Right cardiac atrium (tissue), 5 donors: ENCODE measurements around the gene TRIM22. TPM values are rescaled to one million over a fixed set of nuclear protein-coding genes. Genes with fewer than 3 reads are reported as not detected.
"Not testable (repeated sequence)": the region's sequence is repeated elsewhere in the genome, so short reads cannot be mapped to it uniquely, and the experiment has no call there.

ENCODE experiments used
- ATAC-seq, 2 donors: fragments of 200-7000 bp; cut with Tn5 transposase; one replicate each; pipeline versions ENCODE4 v1.8.0 to v1.9.1; 2020; ENCODE audit warnings: moderate library complexity in 2 of 2, mild to moderate bottlenecking in 1 of 2
- DNase-seq, 3 donors: peaks; one replicate each; pipeline ENCODE4 v3.0.0-alpha.2; 2020
- H3K27ac ChIP-seq: one replicate; pipeline ENCODE4 v1.5.1; 2013; ENCODE audit warnings: mild to moderate bottlenecking, low read length, control low read depth, moderate library complexity
- H3K27me3 ChIP-seq: one replicate; pipeline ENCODE4 v1.6.1; 2013; ENCODE audit not compliant: control insufficient read depth, insufficient read depth
- H3K4me1 ChIP-seq: one replicate; pipeline ENCODE4 v1.6.1; 2013; ENCODE audit warnings: low read length; ENCODE audit not compliant: control insufficient read depth, insufficient read depth
- H3K4me3 ChIP-seq: one replicate; pipeline ENCODE4 v1.5.1; 2013; ENCODE audit warnings: low read length, control low read depth
- H3K9me3 ChIP-seq: one replicate; pipeline ENCODE4 v1.6.1; 2013; ENCODE audit warnings: low read length; ENCODE audit not compliant: control insufficient read depth
- WGBS: extraction: QIAGEN DNeasy Blood & Tissue Kit; methylation state at CpG from one replicate; pipeline ENCODE4 v1.1.7; 2013; 5-methylcytosine and 5-hydroxymethylcytosine counted together
- intact Hi-C, 4 donors: fragments of 100-400 bp; cut with DNase I; formaldehyde crosslinking; loops; one replicate each; pipeline versions ENCODE4 v1.11.0 to v1.14.0; 2022 to 2023
- polyA plus RNA-seq: library from polyadenylated mRNA; stranded (reverse); fragments of 200-250 nt; gene quantifications from one replicate; pipeline ENCODE4 v1.2.3, GENCODE V29; 2013
- total RNA-seq, 4 donors: library from RNA; stranded (reverse); fragmentation: NEBNext Ultra II Directional; extraction: Animal tissue kit (Norgen Biotek cat#: 25700); gene quantifications; one replicate each; pipeline ENCODE4 v1.2.1, GENCODE V29; 2021
- donor health status: healthy with polysubstance abuse.
- donor health status: DM: no; HTN: yes; CAD: no.
- donor health status: DM: no; HTN: no; CAD: no.
- donor health status: DM: no; HTN: yes; CAD: no; lungs with severe emphysema.
- donor health status: DM: yes; HTN: yes; CAD: no.

The TRIM22 gene
- total and polyA plus RNA-seq, 5 donors: 14.4 to 24.2 (median 24.1) TPM

- Histone ChIP-seq H3K4me1 (no peaks in the 10 kb centered on the region), H3K27ac (no peak overlapping the region), H3K27me3 (no peaks in the 10 kb centered on the region), H3K4me3 (no peak overlapping the region), H3K9me3 (no peaks in the 10 kb centered on the region)
- DNase-seq (no peak), ATAC-seq (no peak)
- intact Hi-C loops: no loop called here
Measured at GRCh38 chr11:5671831-5672230, 17.8 kb upstream of the TRIM22 start.

- no peak for DNase-seq
- Histone ChIP-seq H3K27ac (no peak overlapping the region), H3K4me1 (no peaks in the 10 kb centered on the region), H3K4me3 (no peak overlapping the region), H3K27me3 (no peaks in the 10 kb centered on the region), H3K9me3 (no peaks in the 10 kb centered on the region)
- intact Hi-C loops: no loop called here
- 93% methylated on average over 4 of the region's 4 CpGs for WGBS
- peak in 1 of 2 donors; percentile 16 for ATAC-seq
Measured at GRCh38 chr11:5674391-5674790, 15.2 kb upstream of the TRIM22 start.

GRCh38 chr11:5679811-5680210, 9.8 kb upstream of the TRIM22 start:
- no peak overlapping the region for H3K27ac ChIP-seq
- ATAC-seq (no peak), DNase-seq (no peak)
- no peak overlapping the region for H3K4me3 ChIP-seq
- no peaks in the 10 kb centered on the region for H3K27me3 ChIP-seq
- no peaks in the 10 kb centered on the region for H3K9me3 ChIP-seq
- 97% methylated on average over 7 of the region's 7 CpGs for whole genome bisulfite sequencing
- intact Hi-C loops: no loop called here
- no peaks in the 10 kb centered on the region for H3K4me1 ChIP-seq

- H3K4me3 ChIP-seq, H3K27ac ChIP-seq, intact Hi-C loops, H3K9me3 ChIP-seq, H3K4me1 ChIP-seq, ATAC-seq, H3K27me3 ChIP-seq: not testable (repeated sequence)
- WGBS: 87% methylated on average over 33 of the region's 33 CpGs
- DNase-seq: peak in 1 of 3 donors; percentile 58
Measured at GRCh38 chr11:5682890-5683441, 6.6 kb upstream of the TRIM22 start.

- ATAC-seq, intact Hi-C loops, H3K4me3 ChIP-seq, H3K27ac ChIP-seq, H3K27me3 ChIP-seq, H3K4me1 ChIP-seq, H3K9me3 ChIP-seq, DNase-seq: not testable (repeated sequence)
- WGBS: 79% methylated on average over 7 of the region's 7 CpGs
Measured at GRCh38 chr11:5683620-5684019, 6.0 kb upstream of the TRIM22 start.

- Histone ChIP-seq H3K4me1 (no peaks in the 10 kb centered on the region), H3K4me3 (peak overlapping the region; percentile 92), H3K27me3 (no peaks in the 10 kb centered on the region), H3K9me3 (no peaks in the 10 kb centered on the region), H3K27ac (peak overlapping the region; percentile 99)
- ATAC-seq: no peak
- DNase-seq: no peak
- WGBS: 42% methylated on average over 6 of the region's 8 CpGs
- intact Hi-C loops: no loop called here
Measured at GRCh38 chr11:5684036-5684645, 5.4 kb upstream of the TRIM22 start.

- ATAC-seq (peak; percentile 99), DNase-seq (peak; percentile 87 to 93 (median 90))
- WGBS: 2% methylated on average over 13 of the region's 13 CpGs
- Histone ChIP-seq H3K27me3 (no peaks in the 10 kb centered on the region), H3K4me1 (no peaks in the 10 kb centered on the region), H3K27ac (peak within 1 kb of the TSS; percentile 99), H3K4me3 (peak within 1 kb of the TSS; percentile 92), H3K9me3 (no peaks in the 10 kb centered on the region)
- intact Hi-C loops: no loop called here
Measured at GRCh38 chr11:5684646-5685362, 4.8 kb upstream of the TRIM22 start, which contains the start of gene TRIM5. TRIM5 (minus strand) TSS chr11:5685074; CDS start chr11:5680177, 4,897 bp downstream.

- Histone ChIP-seq H3K27ac (no peak overlapping the region), H3K4me3 (no peak overlapping the region), H3K4me1 (no peaks in the 10 kb centered on the region), H3K9me3 (no peaks in the 10 kb centered on the region), H3K27me3 (no peaks in the 10 kb centered on the region)
- DNase-seq: no peak
- intact Hi-C loops: no loop called here
- WGBS: 97% methylated on average over 4 of the region's 4 CpGs
- no peak for ATAC-seq
Measured at GRCh38 chr11:5686426-5686825, 3.2 kb upstream of the TRIM22 start.

GRCh38 chr11:5688482-5688881, 1.1 kb upstream of the TRIM22 start:
- Histone ChIP-seq H3K27ac (peak overlapping the region; percentile 71), H3K4me3 (no peak overlapping the region), H3K9me3 (no peaks in the 10 kb centered on the region), H3K4me1 (no peaks in the 10 kb centered on the region), H3K27me3 (no peaks in the 10 kb centered on the region)
- DNase-seq: peak in 1 of 3 donors; percentile 30
- no peak for ATAC-seq
- 94% methylated on average over 1 of the region's 1 CpG for WGBS
- intact Hi-C loops: no loop called here

GRCh38 chr11:5690216-5690615, 626 bp downstream of the TRIM22 start:
- Histone ChIP-seq H3K4me3 (peak overlapping the region; percentile 83), H3K9me3 (no peaks in the 10 kb centered on the region), H3K4me1 (no peaks in the 10 kb centered on the region), H3K27me3 (no peaks in the 10 kb centered on the region), H3K27ac (peak overlapping the region; percentile 99)
- WGBS: 16% methylated on average over 5 of the region's 5 CpGs
- ATAC-seq (peak; percentile 85 to 86), DNase-seq (peak in 1 of 3 donors; percentile 47)
- intact Hi-C loops: no loop called here

- Histone ChIP-seq H3K4me1 (no peaks in the 10 kb centered on the region), H3K27ac (peak overlapping the region; percentile 94), H3K9me3 (no peaks in the 10 kb centered on the region), H3K4me3 (peak overlapping the region; percentile 83), H3K27me3 (no peaks in the 10 kb centered on the region)
- ATAC-seq (peak; percentile 18 to 60), DNase-seq (peak in 1 of 3 donors; percentile 48)
- intact Hi-C loops: no loop called here
- 18% methylated on average over 5 of the region's 5 CpGs for whole genome bisulfite sequencing
Measured at GRCh38 chr11:5690736-5691135, 1.1 kb downstream of the TRIM22 start.
